Measurements from ENCODE around the gene SLC25A15.

The SLC25A15 gene

GRCh38 chr13:40774672-40775071, 14.7 kb upstream of the SLC25A15 start:
- H4K20me1 ChIP-seq (ENCODE audit: insufficient read depth, low read length): no peaks in the 10 kb centered on the region
- no peak overlapping the region for H3K4me2 ChIP-seq (ENCODE audit: low read length)
- no peaks in the 10 kb centered on the region for H3K27me3 ChIP-seq (ENCODE audit: low read depth, low read length)
- TF ChIP-seq CTCF (IDR thresholded peaks at IDR 0.05; ENCODE audit: low read depth, low read length): no peak
- no peak for TF ChIP-seq EZH2phosphoT487 (IDR thresholded peaks at IDR 0.05; ENCODE audit: low read depth)
- H3K27ac ChIP-seq (ENCODE audit: low read length): no peak overlapping the region
- H3K4me3 ChIP-seq (ENCODE audit: low read length): no peak overlapping the region
- H3K79me2 ChIP-seq (ENCODE audit: low read length): peaks cover 13% of the 10 kb centered on the region
- H3K9me3 ChIP-seq (ENCODE audit: insufficient read depth, low read length): no peaks in the 10 kb centered on the region
- H3K4me1 ChIP-seq (ENCODE audit: low read length): peaks cover 24% of the 10 kb centered on the region
- H3K36me3 ChIP-seq (replicated peaks; ENCODE audit: low read depth, low read length): no peaks in the 10 kb centered on the region
- no peak overlapping the region for H2AFZ ChIP-seq (ENCODE audit: low read depth, low read length)
- no peak overlapping the region for H3K9ac ChIP-seq (ENCODE audit: low read length)

DNA sequence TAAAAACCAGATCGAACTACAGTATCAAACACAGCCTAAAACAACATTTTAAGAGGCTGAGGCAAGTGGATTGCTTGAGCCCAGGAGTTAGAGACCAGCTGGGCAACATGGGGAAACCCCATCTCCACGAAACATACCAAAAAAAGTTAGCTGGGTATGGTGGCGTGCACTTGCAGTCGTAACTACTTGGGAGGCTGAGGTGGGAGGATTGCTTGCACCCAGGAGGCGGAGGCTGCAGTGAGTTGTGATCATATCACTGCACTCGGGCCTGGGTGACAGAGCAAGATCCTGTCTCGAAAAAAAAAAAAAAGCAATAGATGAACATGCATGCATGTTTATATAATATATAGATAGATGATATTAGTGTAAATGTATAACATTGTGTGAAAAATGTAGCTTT, 13.2 kb upstream of the SLC25A15 start:
- no peaks in the 10 kb centered on the region for H3K27me3 ChIP-seq (ENCODE audit: low read depth, low read length)
- H3K9ac ChIP-seq (ENCODE audit: low read length): peak overlapping the region; percentile 51; the same call in 1 of the 2 replicates
- peak overlapping the region; percentile 73 for H3K4me3 ChIP-seq (ENCODE audit: low read length)
- H4K20me1 ChIP-seq (ENCODE audit: insufficient read depth, low read length): no peaks in the 10 kb centered on the region
- no peaks in the 10 kb centered on the region for H3K36me3 ChIP-seq (replicated peaks; ENCODE audit: low read depth, low read length)
- peak overlapping the region; percentile 48 for H3K27ac ChIP-seq (ENCODE audit: low read length)
- peaks cover 17% of the 10 kb centered on the region for H3K4me1 ChIP-seq (ENCODE audit: low read length)
- no peaks in the 10 kb centered on the region for H3K9me3 ChIP-seq (ENCODE audit: insufficient read depth, low read length)
- H2AFZ ChIP-seq (ENCODE audit: low read depth, low read length): peak overlapping the region; percentile 94
- TF ChIP-seq CTCF (IDR thresholded peaks at IDR 0.05; ENCODE audit: low read depth, low read length) (no peak), EZH2phosphoT487 (IDR thresholded peaks at IDR 0.05; ENCODE audit: low read depth) (no peak)
- peak overlapping the region; percentile 69 for H3K4me2 ChIP-seq (ENCODE audit: low read length)
- no peaks in the 10 kb centered on the region for H3K79me2 ChIP-seq (ENCODE audit: low read length)

GRCh38 chr13:40776681-40777165, 12.7 kb upstream of the SLC25A15 start:
- H3K4me2 ChIP-seq (ENCODE audit: low read length): peak overlapping the region; percentile 69
- peak overlapping the region; percentile 73 for H3K4me3 ChIP-seq (ENCODE audit: low read length)

DNA sequence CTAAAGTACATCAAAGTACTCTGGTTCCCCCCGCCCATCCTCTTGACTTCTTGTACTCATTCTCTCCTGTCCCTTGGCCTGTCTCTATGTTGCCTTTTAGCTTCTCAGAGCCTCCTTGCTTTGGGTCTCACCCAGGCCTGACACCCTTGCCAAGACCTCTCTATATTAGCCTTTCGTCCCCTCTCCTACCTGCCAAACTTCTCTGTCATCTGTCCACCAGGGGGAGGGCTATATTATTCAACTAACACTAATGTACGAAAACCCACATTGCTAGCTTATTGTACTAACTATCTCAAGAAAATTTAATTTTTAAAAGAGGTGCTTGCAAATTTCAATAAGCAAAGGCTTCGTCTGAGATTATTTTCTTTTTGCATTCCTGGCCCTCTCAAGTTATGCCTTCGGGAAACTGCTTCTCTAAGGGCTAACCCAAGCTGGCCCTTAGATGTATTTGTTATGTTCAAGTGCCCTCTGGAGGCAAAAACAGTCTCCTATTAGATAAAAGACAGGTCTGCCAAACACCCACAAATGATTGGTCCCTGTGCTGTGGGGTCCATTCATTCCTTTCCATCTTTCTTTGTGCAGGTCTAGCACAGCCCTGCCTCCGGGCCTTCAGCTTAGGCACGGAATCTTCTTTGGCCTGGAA, 12.1 kb upstream of the SLC25A15 start:
- Histone ChIP-seq H3K79me2 (ENCODE audit: low read length) (no peaks in the 10 kb centered on the region), H3K4me1 (ENCODE audit: low read length) (peaks cover 25% of the 10 kb centered on the region), H3K4me3 (ENCODE audit: low read length) (peak overlapping the region; percentile 73), H4K20me1 (ENCODE audit: insufficient read depth, low read length) (no peaks in the 10 kb centered on the region), H3K9ac (ENCODE audit: low read length) (peak overlapping the region; percentile 51), H3K4me2 (ENCODE audit: low read length) (peak overlapping the region; percentile 69), H3K9me3 (ENCODE audit: insufficient read depth, low read length) (no peaks in the 10 kb centered on the region), H2AFZ (ENCODE audit: low read depth, low read length) (peak overlapping the region; percentile 94), H3K27ac (ENCODE audit: low read length) (peak overlapping the region; percentile 48), H3K36me3 (replicated peaks; ENCODE audit: low read depth, low read length) (no peaks in the 10 kb centered on the region), H3K27me3 (ENCODE audit: low read depth, low read length) (no peaks in the 10 kb centered on the region)
- TF ChIP-seq EZH2phosphoT487 (IDR thresholded peaks at IDR 0.05; ENCODE audit: low read depth) (no peak), CTCF (IDR thresholded peaks at IDR 0.05; ENCODE audit: low read depth, low read length) (peak; percentile 90)

More at GRCh38 chr13:40776681-40777165, 12.7 kb upstream of the SLC25A15 start:
- TF ChIP-seq EZH2phosphoT487 (IDR thresholded peaks at IDR 0.05; ENCODE audit: low read depth): no peak
- no peaks in the 10 kb centered on the region for H3K79me2 ChIP-seq (ENCODE audit: low read length)
- peak overlapping the region; percentile 48 for H3K27ac ChIP-seq (ENCODE audit: low read length)
- no peaks in the 10 kb centered on the region for H3K27me3 ChIP-seq (ENCODE audit: low read depth, low read length)
- H3K9ac ChIP-seq (ENCODE audit: low read length): peak overlapping the region; percentile 51
- H3K9me3 ChIP-seq (ENCODE audit: insufficient read depth, low read length): no peaks in the 10 kb centered on the region
- H3K36me3 ChIP-seq (replicated peaks; ENCODE audit: low read depth, low read length): no peaks in the 10 kb centered on the region
- H2AFZ ChIP-seq (ENCODE audit: low read depth, low read length): peak overlapping the region; percentile 94
- no peaks in the 10 kb centered on the region for H4K20me1 ChIP-seq (ENCODE audit: insufficient read depth, low read length)
- peaks cover 21% of the 10 kb centered on the region for H3K4me1 ChIP-seq (ENCODE audit: low read length)

All from OCI-LY3 (cell line).